Small intestine (tissue), 7 donors: ENCODE results near the gene FNBP1. TPM values are rescaled to one million over a fixed set of nuclear protein-coding genes. Genes with fewer than 3 reads are reported as not detected.
"Not testable (repeated sequence)": the region's sequence is repeated elsewhere in the genome, so short reads cannot be mapped to it uniquely, and the experiment has no call there.

ENCODE experiments used
- DNase-seq, 2 donors: peaks; one replicate each; pipeline versions ENCODE4 v3.0.0 to v3.0.0-alpha.2; 2013
- FAIRE-seq: peaks from 2 replicates; lab custom pipeline; 2012; peaks lifted over from hg19 to GRCh38; lab: Jason Lieb, UNC
- H3K27ac ChIP-seq, 3 donors: one replicate each; pipeline ENCODE4 v1.5.1; 2013; ENCODE audit warnings: low read length in 2 of 3, mild to moderate bottlenecking in 2 of 3, control low read depth in 1 of 3, inconsistent platforms in 1 of 3, low read depth in 1 of 3, moderate library complexity in 1 of 3
- H3K27me3 ChIP-seq, 3 donors: one replicate each; pipeline ENCODE4 v1.6.1; 2013; ENCODE audit warnings: low read length in 3 of 3, inconsistent platforms in 1 of 3; ENCODE audit not compliant: control insufficient read depth in 3 of 3, insufficient read depth in 3 of 3
- H3K36me3 ChIP-seq, 3 donors: one replicate each; pipeline ENCODE4 v1.6.1; 2013; ENCODE audit warnings: low read length in 3 of 3, inconsistent platforms in 1 of 3, low read depth in 1 of 3, mild to moderate bottlenecking in 1 of 3, moderate library complexity in 1 of 3; ENCODE audit not compliant: control insufficient read depth in 3 of 3, insufficient read depth in 2 of 3
- H3K4me1 ChIP-seq, 3 donors: one replicate each; pipeline ENCODE4 v1.6.1; 2013; ENCODE audit warnings: low read length in 2 of 3, inconsistent platforms in 1 of 3, low read depth in 1 of 3, mild to moderate bottlenecking in 1 of 3, moderate library complexity in 1 of 3; ENCODE audit not compliant: control insufficient read depth in 3 of 3, insufficient read depth in 2 of 3
- H3K4me3 ChIP-seq, 3 donors: one replicate each; pipeline ENCODE4 v1.5.1; 2013; ENCODE audit warnings: low read length in 3 of 3, control low read depth in 1 of 3, inconsistent platforms in 1 of 3, low read depth in 1 of 3, mild to moderate bottlenecking in 1 of 3, moderate library complexity in 1 of 3
- H3K9me3 ChIP-seq, 2 donors: one replicate each; pipeline ENCODE4 v1.6.1; 2013; ENCODE audit warnings: low read depth in 1 of 2, low read length in 1 of 2; ENCODE audit not compliant: control insufficient read depth in 2 of 2, insufficient read depth in 1 of 2
- WGBS, 3 donors: extraction: QIAGEN DNeasy Blood & Tissue Kit; methylation state at CpG; one replicate each; pipeline ENCODE4 v1.1.7; 2013; 5-methylcytosine and 5-hydroxymethylcytosine counted together
- polyA plus RNA-seq, 4 donors: library from polyadenylated mRNA; stranded (reverse) in 3 of 4; unstranded in 1 of 4; fragments of 200-250 nt in 3 of 4; fragments of 120-200 nt in 1 of 4; gene quantifications; one replicate each; pipeline versions ENCODE4 v1.2.1 to v1.2.3, GENCODE V29; 2013
- donor health status: healthy with polysubstance abuse.
- donor health status: control.
- donor health status: control.
- donor health status: Bipolar disorder and iron deficiency.
- donor health status: healthy.

The FNBP1 gene
- polyA plus RNA-seq, 4 donors: 1.3 to 16.5 (median 9.0) TPM

GRCh38 chr9:129990269-129991010 lies 52.5 kb downstream of the FNBP1 start:
- Histone ChIP-seq H3K27me3 (no peaks in the 10 kb centered on the region), H3K4me3 (no peak overlapping the region), H3K27ac (peak overlapping the region in 1 of 3 donors; percentile 79), H3K36me3 (peaks cover 0 to 2% (median 0%) of the 10 kb centered on the region in 3 donors), H3K4me1 (no peaks in the 10 kb centered on the region), H3K9me3 (no peaks in the 10 kb centered on the region)
- FAIRE-seq: no peak
- WGBS, 3 donors: 60 to 75% (median 63%) methylated on average over 6 of the region's 6 CpGs
- DNase-seq: peak in 1 of 2 donors; percentile 13

- FAIRE-seq (no peak), DNase-seq (no peak)
- H3K9me3 ChIP-seq: no peaks in the 10 kb centered on the region
- H3K27ac ChIP-seq: peak overlapping the region in 1 of 3 donors; percentile 75
- no peak overlapping the region for H3K4me3 ChIP-seq
- H3K4me1 ChIP-seq: no peaks in the 10 kb centered on the region
- peaks cover 0 to 2% (median 0%) of the 10 kb centered on the region in 3 donors for H3K36me3 ChIP-seq
- WGBS, 3 donors: 70 to 82% (median 76%) methylated on average over 7 of the region's 7 CpGs
- H3K27me3 ChIP-seq: no peaks in the 10 kb centered on the region
These were observed 53.2 kb downstream of the FNBP1 start for GRCh38 chr9:129989740-129990139.

- no peaks in the 10 kb centered on the region for H3K4me1 ChIP-seq
- H3K27ac ChIP-seq: peak overlapping the region in 1 of 3 donors; percentile 75
- H3K27me3 ChIP-seq: no peaks in the 10 kb centered on the region
- DNase-seq: no peak
- peaks cover 0 to 2% (median 0%) of the 10 kb centered on the region in 3 donors for H3K36me3 ChIP-seq
- 64 to 86% (median 80%) methylated on average over 3 of the region's 3 CpGs for WGBS, 3 donors
- peaks cover 0 to 4% of the 10 kb centered on the region in 2 donors for H3K9me3 ChIP-seq
- FAIRE-seq: no peak
- no peak overlapping the region for H3K4me3 ChIP-seq
These were observed 53.7 kb downstream of the FNBP1 start for GRCh38 chr9:129989362-129989708.

- no peak for FAIRE-seq
- H3K4me1 ChIP-seq: no peaks in the 10 kb centered on the region
- peak overlapping the region in 1 of 3 donors; percentile 42 for H3K27ac ChIP-seq
- H3K36me3 ChIP-seq: peaks cover 0 to 2% (median 0%) of the 10 kb centered on the region in 3 donors
- H3K9me3 ChIP-seq: peaks cover 0 to 4% of the 10 kb centered on the region in 2 donors
- no peak overlapping the region for H3K4me3 ChIP-seq
- no peaks in the 10 kb centered on the region for H3K27me3 ChIP-seq
- no peak for DNase-seq
- WGBS, 3 donors: 62 to 71% (median 67%) methylated on average over 9 of the region's 9 CpGs
These were observed 54.2 kb downstream of the FNBP1 start for GRCh38 chr9:129988607-129989361.

- Histone ChIP-seq H3K27me3 (no peaks in the 10 kb centered on the region), H3K27ac (peak overlapping the region in 1 of 3 donors; percentile 27), H3K4me1 (no peaks in the 10 kb centered on the region), H3K9me3 (peaks cover 0 to 4% of the 10 kb centered on the region in 2 donors), H3K4me3 (no peak overlapping the region), H3K36me3 (peaks cover 0 to 2% (median 0%) of the 10 kb centered on the region in 3 donors)
- FAIRE-seq: no peak
- no peak for DNase-seq
- 61 to 78% (median 76%) methylated on average over 1 of the region's 1 CpG for WGBS, 3 donors
These were observed 55.0 kb downstream of the FNBP1 start for GRCh38 chr9:129987941-129988340.

- DNase-seq (no peak), FAIRE-seq (no peak)
- Histone ChIP-seq H3K4me3 (no peak overlapping the region), H3K4me1 (no peaks in the 10 kb centered on the region), H3K36me3 (peaks cover 0 to 2% (median 0%) of the 10 kb centered on the region in 3 donors), H3K9me3 (peaks cover 0 to 4% of the 10 kb centered on the region in 2 donors), H3K27me3 (no peaks in the 10 kb centered on the region), H3K27ac (peak overlapping the region in 1 of 3 donors; percentile 86)
- WGBS, 3 donors: 65 to 70% (median 67%) methylated on average over 8 of the region's 8 CpGs
These were observed 55.9 kb downstream of the FNBP1 start for GRCh38 chr9:129987047-129987446.

GRCh38 chr9:129984589-129984988 lies 58.4 kb downstream of the FNBP1 start:
- not testable (repeated sequence) for H3K36me3 ChIP-seq, DNase-seq, H3K27ac ChIP-seq, H3K4me3 ChIP-seq, H3K4me1 ChIP-seq, H3K27me3 ChIP-seq, H3K9me3 ChIP-seq, FAIRE-seq
- 77 to 88% (median 77%) methylated on average over 9 of the region's 9 CpGs for WGBS, 3 donors

GRCh38 chr9:129983891-129984290 lies 59.1 kb downstream of the FNBP1 start:
- Histone ChIP-seq H3K4me3 (no peak overlapping the region), H3K27me3 (no peaks in the 10 kb centered on the region), H3K4me1 (no peaks in the 10 kb centered on the region), H3K9me3 (peaks cover 0 to 4% of the 10 kb centered on the region in 2 donors), H3K36me3 (no peaks in the 10 kb centered on the region), H3K27ac (peak overlapping the region in 1 of 3 donors; percentile 10)
- DNase-seq: no peak
- no peak for FAIRE-seq
- 58 to 65% (median 61%) methylated on average over 2 of the region's 2 CpGs for WGBS, 3 donors
